ENCODE data around the gene FBXW7.

FBXW7 gene

GRCh38 chr4:152529880-152530279 lies 6.0 kb downstream of the FBXW7 start:
- TF ChIP-seq, protein P1, sequence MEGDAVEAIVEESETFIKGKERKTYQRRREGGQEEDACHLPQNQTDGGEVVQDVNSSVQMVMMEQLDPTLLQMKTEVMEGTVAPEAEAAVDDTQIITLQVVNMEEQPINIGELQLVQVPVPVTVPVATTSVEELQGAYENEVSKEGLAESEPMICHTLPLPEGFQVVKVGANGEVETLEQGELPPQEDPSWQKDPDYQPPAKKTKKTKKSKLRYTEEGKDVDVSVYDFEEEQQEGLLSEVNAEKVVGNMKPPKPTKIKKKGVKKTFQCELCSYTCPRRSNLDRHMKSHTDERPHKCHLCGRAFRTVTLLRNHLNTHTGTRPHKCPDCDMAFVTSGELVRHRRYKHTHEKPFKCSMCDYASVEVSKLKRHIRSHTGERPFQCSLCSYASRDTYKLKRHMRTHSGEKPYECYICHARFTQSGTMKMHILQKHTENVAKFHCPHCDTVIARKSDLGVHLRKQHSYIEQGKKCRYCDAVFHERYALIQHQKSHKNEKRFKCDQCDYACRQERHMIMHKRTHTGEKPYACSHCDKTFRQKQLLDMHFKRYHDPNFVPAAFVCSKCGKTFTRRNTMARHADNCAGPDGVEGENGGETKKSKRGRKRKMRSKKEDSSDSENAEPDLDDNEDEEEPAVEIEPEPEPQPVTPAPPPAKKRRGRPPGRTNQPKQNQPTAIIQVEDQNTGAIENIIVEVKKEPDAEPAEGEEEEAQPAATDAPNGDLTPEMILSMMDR (IDR thresholded peaks at IDR 0.05; ENCODE audit: low read depth, low read length): no peak
- H3K4me3 ChIP-seq (ENCODE audit: low read depth, low read length): no peak overlapping the region
- in situ Hi-C loops (cut with HindIII; ENCODE audit: low sequenced_read_pairs): no loop called here
- DNase-seq (ENCODE audit: low read depth, low spot score): no peak

DNA sequence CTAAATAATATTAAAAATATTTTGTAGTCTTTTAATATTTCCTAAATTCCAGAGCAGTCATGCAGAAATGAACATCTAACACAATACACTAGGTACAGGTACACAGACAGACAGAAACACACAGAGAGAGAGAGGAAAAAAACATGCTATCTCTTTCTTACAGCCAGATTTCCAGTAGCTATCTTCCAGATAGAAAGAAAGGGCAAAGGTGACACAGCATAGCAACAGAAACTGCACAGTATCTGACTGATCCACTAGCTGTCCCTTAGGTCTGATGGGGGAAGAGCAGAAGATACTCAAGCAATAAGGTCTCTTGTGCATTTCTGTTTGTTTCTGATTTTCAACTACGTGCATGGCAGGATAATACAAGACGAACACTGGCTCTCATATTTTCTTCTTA lies 7.8 kb downstream of the FBXW7 start:
- no peak overlapping the region for H3K4me3 ChIP-seq (ENCODE audit: low read depth, low read length)
- in situ Hi-C loops (cut with HindIII; ENCODE audit: low sequenced_read_pairs): no loop called here
- DNase-seq (ENCODE audit: low read depth, low spot score): no peak
- TF ChIP-seq, protein P1 (IDR thresholded peaks at IDR 0.05; ENCODE audit: low read depth, low read length): no peak

GRCh38 chr4:152525878-152526277 lies 10.0 kb downstream of the FBXW7 start:
- no peak overlapping the region for H3K4me3 ChIP-seq (ENCODE audit: low read depth, low read length)
- DNase-seq (ENCODE audit: low read depth, low spot score): no peak
- TF ChIP-seq, protein P1 (IDR thresholded peaks at IDR 0.05; ENCODE audit: low read depth, low read length): no peak
- in situ Hi-C loops (cut with HindIII; ENCODE audit: low sequenced_read_pairs): no loop called here

- in situ Hi-C loops (cut with HindIII; ENCODE audit: low sequenced_read_pairs): no loop called here
- no peak overlapping the region for H3K4me3 ChIP-seq (ENCODE audit: low read depth, low read length)
- no peak for DNase-seq (ENCODE audit: low read depth, low spot score)
- TF ChIP-seq, protein P1 (IDR thresholded peaks at IDR 0.05; ENCODE audit: low read depth, low read length): no peak
Observed at GRCh38 chr4:152524427-152524826, 11.5 kb downstream of the FBXW7 start.

GRCh38 chr4:152523731-152524130 lies 12.2 kb downstream of the FBXW7 start:
- DNase-seq (ENCODE audit: low read depth, low spot score): no peak
- TF ChIP-seq, protein P1 (IDR thresholded peaks at IDR 0.05; ENCODE audit: low read depth, low read length): no peak
- in situ Hi-C loops (cut with HindIII; ENCODE audit: low sequenced_read_pairs): no loop called here
- no peak overlapping the region for H3K4me3 ChIP-seq (ENCODE audit: low read depth, low read length)

DNA sequence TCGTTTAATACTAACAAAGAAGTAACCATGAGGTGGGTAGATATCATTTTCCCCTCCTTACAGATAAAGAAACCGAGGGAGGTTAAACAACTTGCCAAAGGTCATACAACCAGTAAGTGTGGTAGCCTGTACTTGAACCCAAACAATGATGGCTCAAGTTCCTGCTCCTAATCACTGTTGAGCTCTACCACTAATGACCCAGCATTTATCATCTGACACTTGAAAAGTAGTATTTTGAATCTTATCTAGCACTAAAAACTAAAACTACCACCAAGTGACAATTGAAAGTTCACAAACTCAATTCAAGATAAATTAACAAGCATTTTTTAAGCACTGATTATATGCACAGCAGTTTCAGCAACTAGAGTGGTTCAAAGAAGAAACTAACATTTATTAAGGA lies 13.1 kb downstream of the FBXW7 start:
- TF ChIP-seq, protein P1 (IDR thresholded peaks at IDR 0.05; ENCODE audit: low read depth, low read length): no peak
- no peak overlapping the region for H3K4me3 ChIP-seq (ENCODE audit: low read depth, low read length)
- DNase-seq (ENCODE audit: low read depth, low spot score): no peak
- in situ Hi-C loops (cut with HindIII; ENCODE audit: low sequenced_read_pairs): no loop called here

DNA sequence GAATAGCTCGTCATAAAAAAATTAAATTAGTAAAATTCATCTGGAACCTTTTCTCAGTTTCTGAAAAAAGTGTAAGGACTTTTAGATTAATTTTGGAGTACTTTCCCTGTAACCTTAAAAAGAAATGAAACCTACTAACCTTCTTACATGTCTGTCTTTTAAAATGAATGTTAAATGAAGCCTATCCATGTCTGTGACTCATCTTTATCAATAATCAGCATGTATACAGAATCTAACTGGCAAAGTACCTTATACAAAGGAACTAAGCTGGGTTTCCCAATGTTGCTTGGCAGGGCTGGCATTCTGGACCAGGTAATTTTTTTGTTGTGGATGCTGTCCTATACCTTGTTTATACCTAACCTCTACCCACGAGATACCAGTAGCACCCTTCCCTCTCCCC lies 13.6 kb downstream of the FBXW7 start:
- TF ChIP-seq, protein P1 (IDR thresholded peaks at IDR 0.05; ENCODE audit: low read depth, low read length): no peak
- in situ Hi-C loops (cut with HindIII; ENCODE audit: low sequenced_read_pairs): no loop called here
- DNase-seq (ENCODE audit: low read depth, low spot score): no peak
- no peak overlapping the region for H3K4me3 ChIP-seq (ENCODE audit: low read depth, low read length)

Data from astrocyte of the spinal cord (primary cell).